Thyroid gland (tissue), 4 donors: ENCODE data around the gene TMEM92. TPM values are rescaled to one million over a fixed set of nuclear protein-coding genes. Genes with fewer than 3 reads are reported as not detected.
"Not testable (repeated sequence)": the region's sequence is repeated elsewhere in the genome, so short reads cannot be mapped to it uniquely, and the experiment has no call there.

Source experiments
- DNase-seq, 2 donors: peaks; one replicate each; pipeline ENCODE4 v3.0.0-alpha.2; 2019
- H3K27ac ChIP-seq, 3 donors: fragments of 200-600 bp; sonication (generic); 1 replicate in 2 of 3; 2 replicates in 1 of 3; pipeline ENCODE4 v1.5.1; 2016 to 2019; ENCODE audit warnings: mild to moderate bottlenecking in 1 of 3, moderate library complexity in 1 of 3
- H3K27me3 ChIP-seq: fragments of 200-600 bp; sonication (generic); one replicate; pipeline ENCODE4 v1.5.1; 2019
- H3K36me3 ChIP-seq, 2 donors: fragments of 200-600 bp; sonication (generic); one replicate each; pipeline ENCODE4 v1.5.1; 2016 to 2019
- H3K4me1 ChIP-seq, 2 donors: fragments of 200-600 bp; sonication (generic); one replicate each; pipeline ENCODE4 v1.5.1; 2017 to 2019
- H3K4me3 ChIP-seq, 3 donors: fragments of 200-600 bp; sonication (generic); replicated peaks in 1 of 3; 1 replicate in 2 of 3; 2 replicates in 1 of 3; pipeline ENCODE4 v1.5.1; 2016; ENCODE audit warnings: mild to moderate bottlenecking in 1 of 3
- H3K9me3 ChIP-seq: fragments of 200-600 bp; sonication (generic); one replicate; pipeline ENCODE4 v1.5.1; 2017
- CTCF ChIP-seq, 6 experiments: fragments of 200-600 bp in 3 of 6; fragments of 450-650 bp in 3 of 6; sonication (generic) in 3 of 6; IDR thresholded peaks; one replicate each; pipeline ENCODE4 v1.5.1; 2016 to 2019; ENCODE audit warnings: antibody characterized with exemption in 6 of 6, mild to moderate bottlenecking in 2 of 6, inconsistent platforms in 1 of 6, moderate library complexity in 1 of 6
- POLR2A ChIP-seq, 2 donors: fragments of 450-650 bp; IDR thresholded peaks; one replicate each; pipeline ENCODE4 v1.6.1; 2017; ENCODE audit warnings: antibody characterized with exemption in 2 of 2, mild to moderate bottlenecking in 2 of 2, moderate library complexity in 1 of 2
- WGBS, 2 donors: methylation state at CpG; one replicate each; pipeline ENCODE4 v1.1.5; 2017; 5-methylcytosine and 5-hydroxymethylcytosine counted together
- intact Hi-C: fragments of 100-400 bp; cut with DNase I; formaldehyde crosslinking; loops from one replicate; pipeline ENCODE4 v1.15.1; 2023
- total RNA-seq, 4 donors: library from RNA; depleted of rRNA; stranded (reverse); fragments of >200 nt; gene quantifications; one replicate each; pipeline ENCODE4 v1.2.3, GENCODE V29; 2016

TMEM92 gene
- total RNA-seq, 4 donors from 2014 or later: not detected

GRCh38 chr17:50269477-50270434, 4.5 kb upstream of the TMEM92 start:
- Histone ChIP-seq H3K9me3 (no peaks in the 10 kb centered on the region), H3K4me1 (peaks cover 0 to 20% of the 10 kb centered on the region in 2 donors), H3K27ac (no peak overlapping the region), H3K4me3 (no peak overlapping the region), H3K36me3 (no peaks in the 10 kb centered on the region), H3K27me3 (peaks cover 6% of the 10 kb centered on the region)
- WGBS, 2 donors: 59 to 68% methylated on average over 13 to 16 of the region's 16 CpGs
- intact Hi-C loops: no loop called here
- TF ChIP-seq POLR2A (IDR thresholded peaks at IDR 0.05) (no peak), CTCF (IDR thresholded peaks at IDR 0.05) (peak; percentile 35 to 74 (median 57))
- DNase-seq: peak; percentile 68 to 69

- H3K9me3 ChIP-seq: no peaks in the 10 kb centered on the region
- H3K36me3 ChIP-seq: no peaks in the 10 kb centered on the region
- H3K27me3 ChIP-seq: peaks cover 6% of the 10 kb centered on the region
- peaks cover 0 to 20% of the 10 kb centered on the region in 2 donors for H3K4me1 ChIP-seq
- no peak for DNase-seq
- H3K27ac ChIP-seq: no peak overlapping the region
- WGBS, 2 donors: 63 to 66% methylated on average over 17 to 20 of the region's 21 CpGs
- intact Hi-C loops: no loop called here
- no peak overlapping the region for H3K4me3 ChIP-seq
- TF ChIP-seq POLR2A (IDR thresholded peaks at IDR 0.05) (no peak), CTCF (IDR thresholded peaks at IDR 0.05) (no peak)
Measured at GRCh38 chr17:50270435-50271362, 3.6 kb upstream of the TMEM92 start.

GRCh38 chr17:50271363-50271750, 2.9 kb upstream of the TMEM92 start:
- H3K4me3 ChIP-seq, H3K27ac ChIP-seq, H3K36me3 ChIP-seq, H3K9me3 ChIP-seq, H3K27me3 ChIP-seq, intact Hi-C loops, DNase-seq: not testable (repeated sequence)
- WGBS, 2 donors: 91 to 94% methylated on average over 4 of the region's 4 CpGs
- peaks cover 0 to 19% of the 10 kb centered on the region in 2 donors for H3K4me1 ChIP-seq

GRCh38 chr17:50272246-50272645, 2.0 kb upstream of the TMEM92 start:
- no peak for DNase-seq
- intact Hi-C loops: loop anchor here (2.0 kb wide), 1 partner anchor 71 kb away; the partner anchor contains the start of gene COL1A1
- no peak overlapping the region for H3K4me3 ChIP-seq
- no peak for TF ChIP-seq CTCF (IDR thresholded peaks at IDR 0.05)
- no peak for TF ChIP-seq POLR2A (IDR thresholded peaks at IDR 0.05)
- no peaks in the 10 kb centered on the region for H3K36me3 ChIP-seq
- H3K27me3 ChIP-seq: peaks cover 6% of the 10 kb centered on the region
- 48 to 52% methylated on average over 7 of the region's 7 CpGs for WGBS, 2 donors
- no peak overlapping the region for H3K27ac ChIP-seq
- H3K4me1 ChIP-seq: peaks cover 0 to 11% of the 10 kb centered on the region in 2 donors
- H3K9me3 ChIP-seq: no peaks in the 10 kb centered on the region
